Caco-2 (cell line): ENCODE measurements around the gene CACNG3. TPM values are rescaled to one million over a fixed set of nuclear protein-coding genes. Genes with fewer than 3 reads are reported as not detected.
"Not testable (repeated sequence)": the region's sequence is repeated elsewhere in the genome, so short reads cannot be mapped to it uniquely, and the experiment has no call there.

Experiments
- BruUV-seq: library from RNA; stranded (reverse); fragments of 400-500 nt; replicated peaks from 2 replicates; lab custom pipeline; 2021; lab: Mats Ljungman, UMichigan
- CTCF ChIA-PET: fragments of 300-600 bp; sonication (Branson Sonifier 250); formaldehyde crosslinking; loops from one replicate; lab custom pipeline; 2022; ENCODE audit warnings: antibody characterized with exemption; lab: Charles Lee
- POLR2A ChIA-PET: fragments of 300-600 bp; sonication (Branson Sonifier 250); formaldehyde crosslinking; loops from one replicate; lab custom pipeline; 2022; ENCODE audit warnings: antibody characterized with exemption; lab: Charles Lee
- DNase-seq, 2 experiments: peaks; one replicate each; pipeline versions ENCODE4 v3.0.0 to v3.0.0-alpha.2; 2020 to 2022
- H3K27me3 ChIP-seq: replicated peaks from 2 replicates; pipeline ENCODE4 v1.6.0; 2011; ENCODE audit warnings: low read length; ENCODE audit not compliant: control insufficient read depth, insufficient read depth
- H3K36me3 ChIP-seq: 2 replicates; pipeline ENCODE4 v1.5.1; 2011; ENCODE audit warnings: low read length; ENCODE audit not compliant: control insufficient read depth, insufficient read depth
- H3K4me1 ChIP-seq: fragments of 250-450 bp; sonication (Bioruptor Pico); 2 replicates; pipeline ENCODE4 v1.5.1; 2020; ENCODE audit warnings: mild to moderate bottlenecking
- H3K4me3 ChIP-seq: 2 replicates; pipeline ENCODE4 v1.5.1; 2011; ENCODE audit warnings: low read depth, mild to moderate bottlenecking, control low read depth, low read length
- H3K9me3 ChIP-seq: fragments of 250-450 bp; sonication (Bioruptor Pico); 2 replicates; pipeline ENCODE4 v1.5.1; 2020; ENCODE audit warnings: mild to moderate bottlenecking, moderate library complexity
- H3K27ac Mint-ChIP-seq: one replicate; pipeline ENCODE4 v1.8.0; 2022; ENCODE audit warnings: mixed read lengths; ENCODE audit not compliant: unreplicated experiment
- H3K27me3 Mint-ChIP-seq: one replicate; pipeline ENCODE4 v1.8.0; 2022; ENCODE audit warnings: mixed read lengths; ENCODE audit not compliant: insufficient read depth, unreplicated experiment
- H3K36me3 Mint-ChIP-seq: one replicate; pipeline ENCODE4 v1.8.0; 2022; ENCODE audit warnings: mild to moderate bottlenecking, mixed read lengths; ENCODE audit not compliant: insufficient read depth, unreplicated experiment
- H3K4me1 Mint-ChIP-seq: one replicate; pipeline ENCODE4 v1.8.0; 2022; ENCODE audit warnings: low read depth, mixed read lengths; ENCODE audit not compliant: unreplicated experiment
- H3K4me3 Mint-ChIP-seq: one replicate; pipeline ENCODE4 v1.8.0; 2022; ENCODE audit warnings: mild to moderate bottlenecking, moderate library complexity, mixed read lengths; ENCODE audit not compliant: unreplicated experiment
- H3K9me3 Mint-ChIP-seq: one replicate; pipeline ENCODE4 v1.8.0; 2022; ENCODE audit warnings: mixed read lengths; ENCODE audit not compliant: unreplicated experiment
- CTCF ChIP-seq, 2 experiments: fragments of 200-600 bp in 1 of 2; IDR thresholded peaks; 1 replicate in 1 of 2; 2 replicates in 1 of 2; pipeline versions ENCODE4 v1.5.1 to v1.8.0; 2011 to 2022; ENCODE audit warnings: antibody characterized with exemption in 1 of 2, control low read depth in 1 of 2, inconsistent platforms in 1 of 2, low read depth in 1 of 2, low read length in 1 of 2, mild to moderate bottlenecking in 1 of 2, moderate library complexity in 1 of 2; ENCODE audit not compliant: insufficient read depth in 1 of 2, severe bottlenecking in 1 of 2, unreplicated experiment in 1 of 2
- intact Hi-C: fragments of 100-400 bp; cut with micrococcal nuclease; formaldehyde crosslinking; loops from one replicate; pipeline ENCODE4 v1.10.0; 2022; ENCODE audit not compliant: unreplicated experiment
- total RNA-seq: library from RNA; stranded (reverse); gene quantifications from 2 replicates; pipeline ENCODE4 v1.2.3, GENCODE V29; 2022

The CACNG3 gene
- total RNA-seq, 1 experiment from 2014 or later = not detected

- no peaks in the 10 kb centered on the region for H3K27me3 ChIP-seq
- Mint-ChIP-seq H3K4me1 (no peaks in the 10 kb centered on the region), H3K36me3 (no peaks in the 10 kb centered on the region), H3K4me3 (no peak overlapping the region), H3K9me3 (no peaks in the 10 kb centered on the region), H3K27ac (no peak overlapping the region), H3K27me3 (peaks cover 5% of the 10 kb centered on the region)
- H3K4me3 ChIP-seq = no peak overlapping the region
- TF ChIP-seq CTCF (IDR thresholded peaks at IDR 0.05; ENCODE audit: insufficient read depth in 1 of 2, low read depth in 1 of 2, low read length in 1 of 2, severe bottlenecking in 1 of 2, unreplicated experiment in 1 of 2) = no peak
- no peak for DNase-seq
- no peaks in the 10 kb centered on the region for H3K9me3 ChIP-seq
- intact Hi-C loops = no loop called here
- H3K36me3 ChIP-seq = no peaks in the 10 kb centered on the region
- no peaks in the 10 kb centered on the region for H3K4me1 ChIP-seq
- POLR2A ChIA-PET = no interaction called here
- CTCF ChIA-PET = no interaction called here
- BruUV-seq = no TSS peak
Measured at GRCh38 chr16:24232936-24233335, 23.2 kb upstream of the CACNG3 start.

DNA sequence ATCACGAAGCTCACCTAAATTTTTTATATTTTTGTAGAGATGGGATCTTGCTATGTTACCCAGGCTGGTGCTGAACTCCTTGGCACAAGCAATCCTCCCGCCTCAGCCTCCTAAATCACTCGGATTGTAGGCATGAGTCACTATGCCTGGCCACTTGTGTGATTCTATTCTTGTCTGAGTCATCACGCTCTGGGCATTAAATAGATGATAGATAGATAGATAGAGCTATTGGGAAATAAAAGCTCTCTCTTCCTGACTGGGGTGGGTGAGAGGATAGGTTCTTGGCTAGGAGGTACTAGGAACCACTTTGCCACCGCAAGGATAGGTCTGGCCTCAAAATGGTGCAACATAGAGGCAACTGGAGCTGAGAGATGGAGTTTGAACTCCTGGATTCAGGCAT lies 21.4 kb upstream of the CACNG3 start:
- intact Hi-C loops = no loop called here
- CTCF ChIA-PET = no interaction called here

DNA sequence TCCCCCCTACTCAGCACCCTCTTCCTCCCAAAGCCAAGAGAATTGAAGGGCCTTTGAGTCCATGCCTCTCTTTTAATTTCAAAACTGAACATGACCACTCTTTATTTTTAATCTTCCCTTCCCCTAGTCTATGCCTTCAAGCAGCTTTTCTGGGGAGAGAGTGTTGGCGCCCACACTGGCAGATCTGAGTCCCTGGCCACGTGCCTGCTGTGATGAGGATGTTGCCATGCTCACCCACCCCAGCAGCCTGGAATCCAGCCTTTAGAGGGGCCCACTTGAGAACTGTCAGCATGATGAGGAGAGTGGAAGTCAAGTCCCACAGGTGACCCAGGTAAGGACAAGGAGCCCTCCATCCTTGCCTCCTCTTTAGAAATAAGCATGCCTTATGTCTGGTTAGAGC lies 20.3 kb upstream of the CACNG3 start:
- no peak for TF ChIP-seq CTCF (IDR thresholded peaks at IDR 0.05; ENCODE audit: insufficient read depth in 1 of 2, low read depth in 1 of 2, low read length in 1 of 2, severe bottlenecking in 1 of 2, unreplicated experiment in 1 of 2)
- no peaks in the 10 kb centered on the region for H3K4me1 ChIP-seq
- CTCF ChIA-PET = no interaction called here
- Mint-ChIP-seq H3K4me1 (no peaks in the 10 kb centered on the region), H3K9me3 (peaks cover 14% of the 10 kb centered on the region), H3K4me3 (no peak overlapping the region), H3K27ac (no peak overlapping the region), H3K27me3 (peaks cover 3% of the 10 kb centered on the region), H3K36me3 (no peaks in the 10 kb centered on the region)
- intact Hi-C loops = no loop called here
- H3K9me3 ChIP-seq = no peaks in the 10 kb centered on the region
- H3K27me3 ChIP-seq = no peaks in the 10 kb centered on the region
- POLR2A ChIA-PET = no interaction called here
- H3K36me3 ChIP-seq = no peaks in the 10 kb centered on the region
- no TSS peak for BruUV-seq
- no peak for DNase-seq
- no peak overlapping the region for H3K4me3 ChIP-seq

More for the DNA sequence above, 21.4 kb upstream of the CACNG3 start:
- POLR2A ChIA-PET = no interaction called here
- no peak overlapping the region for H3K4me3 Mint-ChIP-seq
- DNase-seq = no peak
- no peaks in the 10 kb centered on the region for H3K9me3 ChIP-seq
- H3K36me3 ChIP-seq = no peaks in the 10 kb centered on the region
- BruUV-seq = no TSS peak
- no peak for TF ChIP-seq CTCF (IDR thresholded peaks at IDR 0.05; ENCODE audit: insufficient read depth in 1 of 2, low read depth in 1 of 2, low read length in 1 of 2, severe bottlenecking in 1 of 2, unreplicated experiment in 1 of 2)
- H3K9me3 Mint-ChIP-seq = peaks cover 14% of the 10 kb centered on the region
- H3K27me3 Mint-ChIP-seq = peaks cover 3% of the 10 kb centered on the region
- H3K4me1 ChIP-seq = no peaks in the 10 kb centered on the region
- no peaks in the 10 kb centered on the region for H3K27me3 ChIP-seq
- H3K36me3 Mint-ChIP-seq = no peaks in the 10 kb centered on the region
- no peak overlapping the region for H3K4me3 ChIP-seq
- no peak overlapping the region for H3K27ac Mint-ChIP-seq
- no peaks in the 10 kb centered on the region for H3K4me1 Mint-ChIP-seq

DNA sequence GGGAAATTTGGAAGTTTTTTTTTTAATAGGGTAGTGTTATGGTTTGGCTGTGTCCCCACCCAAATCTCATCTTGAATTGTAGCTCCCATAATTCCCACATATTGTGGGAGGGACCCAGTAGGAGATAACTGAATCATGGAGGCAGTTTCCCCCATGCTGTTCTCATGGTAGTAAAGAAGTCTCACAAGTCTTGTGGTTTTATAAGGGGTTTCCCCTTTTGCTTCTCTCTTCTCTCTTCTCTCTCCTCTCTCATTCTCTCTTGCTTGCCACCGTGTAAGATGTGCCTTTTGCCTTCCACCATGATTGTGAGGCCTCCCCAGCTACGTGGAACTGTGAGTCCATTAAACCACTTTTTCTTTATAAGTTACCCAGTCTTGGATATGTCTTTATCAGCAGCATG lies 17.3 kb upstream of the CACNG3 start:
- H3K4me1 ChIP-seq, H3K4me3 Mint-ChIP-seq, CTCF ChIA-PET, BruUV-seq, H3K36me3 ChIP-seq, H3K36me3 Mint-ChIP-seq, H3K27me3 Mint-ChIP-seq, H3K4me3 ChIP-seq, H3K9me3 ChIP-seq, H3K27ac Mint-ChIP-seq, intact Hi-C loops, DNase-seq, POLR2A ChIA-PET, H3K4me1 Mint-ChIP-seq, H3K27me3 ChIP-seq: not testable (repeated sequence)
- H3K9me3 Mint-ChIP-seq = peaks cover 14% of the 10 kb centered on the region
